Measurements from ENCODE around the gene NSUN6. TPM values are rescaled to one million over a fixed set of nuclear protein-coding genes. Genes with fewer than 3 reads are reported as not detected.

Gene NSUN6
- total RNA-seq, 2 experiments from 2014 or later, result 20.7 to 21.3 TPM

GRCh38 chr10:18620856-18621255 lies 30.5 kb downstream of the NSUN6 start:
- ChIA-PET POLR2A (no interaction called here), CTCF (no interaction called here)
- intact Hi-C loops (cut with micrococcal nuclease), result no loop called here
- ATAC-seq (no peak), DNase-seq (no peak)
- H3K4me3 Mint-ChIP-seq, result no peak overlapping the region
- no peaks in the 10 kb centered on the region for H3K9me3 Mint-ChIP-seq
- TF ChIP-seq, protein P1, sequence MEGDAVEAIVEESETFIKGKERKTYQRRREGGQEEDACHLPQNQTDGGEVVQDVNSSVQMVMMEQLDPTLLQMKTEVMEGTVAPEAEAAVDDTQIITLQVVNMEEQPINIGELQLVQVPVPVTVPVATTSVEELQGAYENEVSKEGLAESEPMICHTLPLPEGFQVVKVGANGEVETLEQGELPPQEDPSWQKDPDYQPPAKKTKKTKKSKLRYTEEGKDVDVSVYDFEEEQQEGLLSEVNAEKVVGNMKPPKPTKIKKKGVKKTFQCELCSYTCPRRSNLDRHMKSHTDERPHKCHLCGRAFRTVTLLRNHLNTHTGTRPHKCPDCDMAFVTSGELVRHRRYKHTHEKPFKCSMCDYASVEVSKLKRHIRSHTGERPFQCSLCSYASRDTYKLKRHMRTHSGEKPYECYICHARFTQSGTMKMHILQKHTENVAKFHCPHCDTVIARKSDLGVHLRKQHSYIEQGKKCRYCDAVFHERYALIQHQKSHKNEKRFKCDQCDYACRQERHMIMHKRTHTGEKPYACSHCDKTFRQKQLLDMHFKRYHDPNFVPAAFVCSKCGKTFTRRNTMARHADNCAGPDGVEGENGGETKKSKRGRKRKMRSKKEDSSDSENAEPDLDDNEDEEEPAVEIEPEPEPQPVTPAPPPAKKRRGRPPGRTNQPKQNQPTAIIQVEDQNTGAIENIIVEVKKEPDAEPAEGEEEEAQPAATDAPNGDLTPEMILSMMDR (IDR thresholded peaks at IDR 0.05), result no peak
- no peaks in the 10 kb centered on the region for H3K27me3 Mint-ChIP-seq
- peaks cover 40% of the 10 kb centered on the region for H3K36me3 Mint-ChIP-seq (ENCODE audit: low read depth)
- no peak overlapping the region for H3K27ac Mint-ChIP-seq
- H3K4me1 Mint-ChIP-seq (ENCODE audit: low read depth), result no peaks in the 10 kb centered on the region

GRCh38 chr10:18619016-18619415 lies 32.4 kb downstream of the NSUN6 start:
- ATAC-seq, result no peak
- TF ChIP-seq, protein P1 (IDR thresholded peaks at IDR 0.05), result no peak
- DNase-seq, result no peak
- no peak overlapping the region for H3K4me3 Mint-ChIP-seq
- no peaks in the 10 kb centered on the region for H3K4me1 Mint-ChIP-seq (ENCODE audit: low read depth)
- H3K9me3 Mint-ChIP-seq, result no peaks in the 10 kb centered on the region
- H3K36me3 Mint-ChIP-seq (ENCODE audit: low read depth), result peaks cover 48% of the 10 kb centered on the region
- CTCF ChIA-PET, result no interaction called here
- no peak overlapping the region for H3K27ac Mint-ChIP-seq
- H3K27me3 Mint-ChIP-seq, result no peaks in the 10 kb centered on the region
- intact Hi-C loops (cut with micrococcal nuclease), result no loop called here
- POLR2A ChIA-PET, result no interaction called here

- intact Hi-C loops (cut with micrococcal nuclease), result no loop called here
Measured at GRCh38 chr10:18616337-18616736, 35.0 kb downstream of the NSUN6 start.

DNA sequence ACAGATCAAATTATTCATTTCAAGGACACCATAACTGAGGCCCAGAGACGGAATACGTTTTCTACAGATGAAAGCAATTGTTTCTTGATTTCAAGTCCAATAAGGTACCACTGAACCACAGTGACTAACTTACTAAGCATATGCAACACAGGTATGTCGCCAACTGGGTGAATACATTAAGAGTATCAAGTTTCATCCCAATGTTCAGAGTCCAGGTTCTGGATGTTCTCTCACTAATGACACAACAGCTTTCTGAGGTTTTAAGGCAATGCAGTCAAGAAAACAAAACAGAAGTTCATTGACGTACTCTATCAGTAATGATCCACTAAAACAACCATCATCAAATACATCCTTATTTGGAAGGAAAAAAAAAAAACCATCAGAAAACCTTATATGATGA lies 35.8 kb downstream of the NSUN6 start:
- POLR2A ChIA-PET, result no interaction called here
- DNase-seq (no peak), ATAC-seq (no peak)
- CTCF ChIA-PET, result no interaction called here
- intact Hi-C loops (cut with micrococcal nuclease), result no loop called here
- no peak overlapping the region for H3K4me3 Mint-ChIP-seq
- no peak overlapping the region for H3K27ac Mint-ChIP-seq
- TF ChIP-seq, protein P1 (IDR thresholded peaks at IDR 0.05), result no peak
- no peaks in the 10 kb centered on the region for H3K9me3 Mint-ChIP-seq
- peaks cover 40% of the 10 kb centered on the region for H3K36me3 Mint-ChIP-seq (ENCODE audit: low read depth)
- no peaks in the 10 kb centered on the region for H3K4me1 Mint-ChIP-seq (ENCODE audit: low read depth)
- no peaks in the 10 kb centered on the region for H3K27me3 Mint-ChIP-seq

More at GRCh38 chr10:18616337-18616736, 35.0 kb downstream of the NSUN6 start:
- Mint-ChIP-seq H3K4me3 (no peak overlapping the region), H3K27ac (no peak overlapping the region), H3K4me1 (ENCODE audit: low read depth) (no peaks in the 10 kb centered on the region), H3K27me3 (no peaks in the 10 kb centered on the region), H3K36me3 (ENCODE audit: low read depth) (peaks cover 44% of the 10 kb centered on the region), H3K9me3 (no peaks in the 10 kb centered on the region)
- ChIA-PET POLR2A (no interaction called here), CTCF (no interaction called here)
- ATAC-seq, result no peak
- no peak for DNase-seq
- TF ChIP-seq, protein P1 (IDR thresholded peaks at IDR 0.05), result no peak

DNA sequence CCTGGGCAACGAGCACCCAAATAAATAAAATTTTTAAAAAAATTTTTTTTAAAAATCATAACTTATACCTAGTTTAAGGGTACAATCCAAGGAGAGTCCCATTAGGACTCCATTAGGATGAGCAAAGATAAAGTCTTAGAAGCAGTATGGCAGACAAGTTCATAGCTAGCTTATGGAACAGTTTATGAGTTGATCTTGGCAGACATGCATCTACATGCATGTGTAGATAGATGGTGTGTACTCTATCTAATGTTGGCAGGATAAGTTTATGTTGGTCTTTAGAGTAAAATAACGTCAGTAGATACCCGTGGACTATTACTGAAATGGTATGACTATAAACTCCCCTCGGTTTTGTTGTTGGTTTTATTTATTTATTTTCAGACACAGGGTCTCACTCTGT lies 40.2 kb downstream of the NSUN6 start:
- CTCF ChIA-PET, result no interaction called here
- H3K27me3 Mint-ChIP-seq, result no peaks in the 10 kb centered on the region
- no peak overlapping the region for H3K4me3 Mint-ChIP-seq
- H3K27ac Mint-ChIP-seq, result no peak overlapping the region
- no peaks in the 10 kb centered on the region for H3K9me3 Mint-ChIP-seq
- POLR2A ChIA-PET, result no interaction called here
- intact Hi-C loops (cut with micrococcal nuclease), result no loop called here
- peaks cover 22% of the 10 kb centered on the region for H3K36me3 Mint-ChIP-seq (ENCODE audit: low read depth)
- TF ChIP-seq, protein P1 (IDR thresholded peaks at IDR 0.05), result no peak
- H3K4me1 Mint-ChIP-seq (ENCODE audit: low read depth), result no peaks in the 10 kb centered on the region
- ATAC-seq, result no peak
- DNase-seq, result no peak

Measured in activated CD8-positive, alpha-beta T cell treated with anti-CD3 and anti-CD28 coated beads for 36 hours (primary cell).